Fibroblast of skin of right biceps (primary cell): ENCODE measurements around the gene RHO.
A peak's percentile ranks its signal among the peaks of the same experiment; 100 is the strongest.

Source experiments
- DNase-seq: peaks from one replicate; pipeline ENCODE4 v3.0.0-alpha.2; 2013

RHO gene

GRCh38 chr3:129548104-129548965, 19.9 kb downstream of the RHO start:
- DNase-seq = no peak

- DNase-seq = peak; percentile 65
These were observed 20.8 kb downstream of the RHO start for GRCh38 chr3:129549006-129549800.

- DNase-seq = no peak
These were observed 21.4 kb downstream of the RHO start for GRCh38 chr3:129549805-129550204.

GRCh38 chr3:129552287-129553050, 24.0 kb downstream of the RHO start:
- DNase-seq = no peak

GRCh38 chr3:129553171-129553570, 24.7 kb downstream of the RHO start:
- DNase-seq = no peak

GRCh38 chr3:129553719-129554118, 25.3 kb downstream of the RHO start:
- DNase-seq = no peak

- peak; percentile 28 for DNase-seq
These were observed 26.1 kb downstream of the RHO start for GRCh38 chr3:129554356-129555152.

GRCh38 chr3:129555153-129555550, 26.7 kb downstream of the RHO start:
- DNase-seq = no peak

GRCh38 chr3:129555616-129556357, 27.3 kb downstream of the RHO start:
- DNase-seq = no peak

GRCh38 chr3:129556358-129556695, 27.9 kb downstream of the RHO start:
- DNase-seq = no peak

- DNase-seq = no peak
These were observed 28.6 kb downstream of the RHO start for GRCh38 chr3:129556890-129557547.

- no peak for DNase-seq
These were observed 29.1 kb downstream of the RHO start for GRCh38 chr3:129557548-129557894.

- peak; percentile 15 for DNase-seq
These were observed 29.8 kb downstream of the RHO start for GRCh38 chr3:129558081-129558771.

GRCh38 chr3:129558772-129559564, 30.5 kb downstream of the RHO start:
- DNase-seq = peak; percentile 63

- no peak for DNase-seq
These were observed 31.2 kb downstream of the RHO start for GRCh38 chr3:129559565-129560079.

- peak; percentile 70 for DNase-seq
These were observed 31.9 kb downstream of the RHO start for GRCh38 chr3:129560269-129560787.

GRCh38 chr3:129560911-129561594, 32.6 kb downstream of the RHO start:
- peak; percentile 69 for DNase-seq

- no peak for DNase-seq
These were observed 33.3 kb downstream of the RHO start for GRCh38 chr3:129561619-129562248.
